GM19328 (cell line): ENCODE measurements around the gene CYP26C1.

Source experiments
- ATAC-seq: cut with Tn5 transposase; IDR thresholded peaks from one replicate; pipeline ENCODE4 v1.9.1; 2021; ENCODE audit warnings: mild to moderate bottlenecking, moderate library complexity; ENCODE audit not compliant: unreplicated experiment

CYP26C1 gene

GRCh38 chr10:93103953-93104352 is 43.4 kb downstream of the CYP26C1 start:
- ATAC-seq, result no peak

GRCh38 chr10:93106631-93107072 is 46.1 kb downstream of the CYP26C1 start:
- no peak for ATAC-seq

GRCh38 chr10:93110472-93111146 is 50.0 kb downstream of the CYP26C1 start:
- ATAC-seq, result peak; percentile 71

GRCh38 chr10:93113042-93113441 is 52.4 kb downstream of the CYP26C1 start:
- no peak for ATAC-seq

- peak; percentile 45 for ATAC-seq
These were observed 55.2 kb downstream of the CYP26C1 start for GRCh38 chr10:93115661-93116383.
